ENCODE results near the gene NRBF2. TPM values are rescaled to one million over a fixed set of nuclear protein-coding genes. Genes with fewer than 3 reads are reported as not detected.

Gene NRBF2
- total RNA-seq, 2 donors from 2014 or later = 13.1 to 15.6 TPM

- H3K4me3 ChIP-seq = no peak overlapping the region
- DNase-seq (ENCODE audit: low spot score) (no peak), ATAC-seq (ENCODE audit: insufficient number of reproducible peaks, low FRiP score, low read depth) (no peak)
- peaks cover 11 to 22% of the 10 kb centered on the region in 2 donors for H3K4me1 ChIP-seq (ENCODE audit: control insufficient read depth in 1 of 2, low read depth in 2 of 2)
- no peaks in the 10 kb centered on the region for H3K9me3 ChIP-seq
- peaks cover 16% of the 10 kb centered on the region for H3K36me3 ChIP-seq
- no peak overlapping the region for H3K27ac ChIP-seq
- TF ChIP-seq CTCF (IDR thresholded peaks at IDR 0.05) = no peak
- no peaks in the 10 kb centered on the region for H3K27me3 ChIP-seq (replicated peaks; ENCODE audit: insufficient read depth)
Measured at GRCh38 chr10:63197344-63198092, 64.4 kb downstream of the NRBF2 start.

GRCh38 chr10:63199716-63200115 is 66.6 kb downstream of the NRBF2 start:
- DNase-seq (ENCODE audit: low spot score) (no peak), ATAC-seq (ENCODE audit: insufficient number of reproducible peaks, low FRiP score, low read depth) (no peak)
- no peaks in the 10 kb centered on the region for H3K27me3 ChIP-seq (replicated peaks; ENCODE audit: insufficient read depth)
- peaks cover 6% of the 10 kb centered on the region for H3K36me3 ChIP-seq
- H3K4me3 ChIP-seq = no peak overlapping the region
- H3K4me1 ChIP-seq (ENCODE audit: control insufficient read depth in 1 of 2, low read depth in 2 of 2) = peaks cover 11 to 25% of the 10 kb centered on the region in 2 donors
- no peak for TF ChIP-seq CTCF (IDR thresholded peaks at IDR 0.05)
- H3K9me3 ChIP-seq = no peaks in the 10 kb centered on the region
- H3K27ac ChIP-seq = no peak overlapping the region

- TF ChIP-seq CTCF (IDR thresholded peaks at IDR 0.05) = no peak
- DNase-seq (ENCODE audit: low spot score) (no peak), ATAC-seq (ENCODE audit: insufficient number of reproducible peaks, low FRiP score, low read depth) (no peak)
- H3K36me3 ChIP-seq = peaks cover 5% of the 10 kb centered on the region
- H3K4me1 ChIP-seq (ENCODE audit: control insufficient read depth in 1 of 2, low read depth in 2 of 2) = peaks cover 11 to 27% of the 10 kb centered on the region in 2 donors
- no peaks in the 10 kb centered on the region for H3K27me3 ChIP-seq (replicated peaks; ENCODE audit: insufficient read depth)
- no peak overlapping the region for H3K4me3 ChIP-seq
- H3K9me3 ChIP-seq = no peaks in the 10 kb centered on the region
- H3K27ac ChIP-seq = no peak overlapping the region
Measured at GRCh38 chr10:63200431-63200830, 67.3 kb downstream of the NRBF2 start.

- Histone ChIP-seq H3K9me3 (no peaks in the 10 kb centered on the region), H3K4me3 (no peak overlapping the region), H3K27ac (no peak overlapping the region), H3K36me3 (no peaks in the 10 kb centered on the region), H3K27me3 (replicated peaks; ENCODE audit: insufficient read depth) (no peaks in the 10 kb centered on the region), H3K4me1 (ENCODE audit: control insufficient read depth in 1 of 2, low read depth in 2 of 2) (peaks cover 11 to 32% of the 10 kb centered on the region in 2 donors)
- ATAC-seq (ENCODE audit: insufficient number of reproducible peaks, low FRiP score, low read depth) (no peak), DNase-seq (ENCODE audit: low spot score) (no peak)
- TF ChIP-seq CTCF (IDR thresholded peaks at IDR 0.05) = no peak
Measured at GRCh38 chr10:63201118-63201517, 68.0 kb downstream of the NRBF2 start.
